ENCODE results near the gene ADARB2.

The ADARB2 gene

GRCh38 chr10:1782841-1783240, 45.5 kb upstream of the ADARB2 start:
- CTCF ChIA-PET, result no interaction called here
- H3K36me3 ChIP-seq (ENCODE audit: control insufficient read depth in 2 of 2, insufficient read depth in 1 of 2, low read length in 2 of 2), result no peaks in the 10 kb centered on the region
- POLR2A ChIA-PET, result no interaction called here
- no peaks in the 10 kb centered on the region for H3K9me3 ChIP-seq (ENCODE audit: control insufficient read depth, insufficient read depth, low read depth, low read length)
- no peak overlapping the region for H3K4me3 ChIP-seq (ENCODE audit: low read depth, low read length)
- TF ChIP-seq GLI2 (tag by site-specific recombination; IDR thresholded peaks at IDR 0.05; ENCODE audit: borderline replicate concordance, low read depth) (no peak), FEZF1 (tag by site-specific recombination; IDR thresholded peaks at IDR 0.05) (no peak), ZBTB7A (tag by site-specific recombination; IDR thresholded peaks at IDR 0.05; ENCODE audit: low read depth) (no peak), ZNF660 (tag by site-specific recombination; IDR thresholded peaks at IDR 0.05) (no peak)
- TF ChIP-seq, protein P1, sequence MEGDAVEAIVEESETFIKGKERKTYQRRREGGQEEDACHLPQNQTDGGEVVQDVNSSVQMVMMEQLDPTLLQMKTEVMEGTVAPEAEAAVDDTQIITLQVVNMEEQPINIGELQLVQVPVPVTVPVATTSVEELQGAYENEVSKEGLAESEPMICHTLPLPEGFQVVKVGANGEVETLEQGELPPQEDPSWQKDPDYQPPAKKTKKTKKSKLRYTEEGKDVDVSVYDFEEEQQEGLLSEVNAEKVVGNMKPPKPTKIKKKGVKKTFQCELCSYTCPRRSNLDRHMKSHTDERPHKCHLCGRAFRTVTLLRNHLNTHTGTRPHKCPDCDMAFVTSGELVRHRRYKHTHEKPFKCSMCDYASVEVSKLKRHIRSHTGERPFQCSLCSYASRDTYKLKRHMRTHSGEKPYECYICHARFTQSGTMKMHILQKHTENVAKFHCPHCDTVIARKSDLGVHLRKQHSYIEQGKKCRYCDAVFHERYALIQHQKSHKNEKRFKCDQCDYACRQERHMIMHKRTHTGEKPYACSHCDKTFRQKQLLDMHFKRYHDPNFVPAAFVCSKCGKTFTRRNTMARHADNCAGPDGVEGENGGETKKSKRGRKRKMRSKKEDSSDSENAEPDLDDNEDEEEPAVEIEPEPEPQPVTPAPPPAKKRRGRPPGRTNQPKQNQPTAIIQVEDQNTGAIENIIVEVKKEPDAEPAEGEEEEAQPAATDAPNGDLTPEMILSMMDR (tag by site-specific recombination; IDR thresholded peaks at IDR 0.05), result no peak
- no peak overlapping the region for H3K27ac ChIP-seq (ENCODE audit: extremely low read depth, low read depth, low read length)
- no peaks in the 10 kb centered on the region for H3K4me1 ChIP-seq (ENCODE audit: control insufficient read depth, insufficient read depth, low read length)

DNA sequence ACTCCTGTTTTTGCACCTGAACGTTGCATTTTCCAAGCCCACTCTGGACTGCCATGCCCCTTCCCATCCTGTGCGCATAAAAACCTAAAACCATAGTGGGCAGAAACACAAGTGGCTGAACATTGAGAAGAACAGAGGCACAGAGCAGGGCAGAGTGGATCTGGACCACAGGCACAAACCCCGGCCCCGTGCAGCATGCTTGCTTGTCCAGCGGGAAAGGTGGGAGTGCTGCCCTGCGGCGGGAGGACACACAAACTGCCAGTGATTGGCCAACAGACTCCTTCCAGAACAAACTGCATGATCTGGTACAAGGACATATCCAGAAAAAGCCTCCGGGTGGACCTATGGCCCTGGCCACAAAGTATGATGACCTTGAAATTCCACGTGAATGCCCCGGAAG, 42.5 kb upstream of the ADARB2 start:
- Histone ChIP-seq H3K4me3 (ENCODE audit: low read depth, low read length) (no peak overlapping the region), H3K27ac (ENCODE audit: extremely low read depth, low read depth, low read length) (no peak overlapping the region), H3K36me3 (ENCODE audit: control insufficient read depth in 2 of 2, insufficient read depth in 1 of 2, low read length in 2 of 2) (no peaks in the 10 kb centered on the region), H3K4me1 (ENCODE audit: control insufficient read depth, insufficient read depth, low read length) (no peaks in the 10 kb centered on the region), H3K9me3 (ENCODE audit: control insufficient read depth, insufficient read depth, low read depth, low read length) (no peaks in the 10 kb centered on the region)
- TF ChIP-seq ZNF623 (tag by site-specific recombination; IDR thresholded peaks at IDR 0.05) (no peak), ZNF37A (tag by site-specific recombination; IDR thresholded peaks at IDR 0.05) (no peak), ZNF138 (tag by site-specific recombination; IDR thresholded peaks at IDR 0.05; ENCODE audit: borderline replicate concordance) (no peak), ZNF555 (tag by site-specific recombination; conservative IDR thresholded peaks at IDR 0.05) (no peak), ZNF843 (tag by site-specific recombination; IDR thresholded peaks at IDR 0.05) (no peak), FEZF1 (tag by site-specific recombination; IDR thresholded peaks at IDR 0.05) (no peak), RBAK (tag by site-specific recombination; IDR thresholded peaks at IDR 0.05) (no peak), ZNF140 (tag by site-specific recombination; IDR thresholded peaks at IDR 0.05) (no peak), ZNF707 (tag by site-specific recombination; IDR thresholded peaks at IDR 0.05) (no peak), ZSCAN5A (tag by site-specific recombination; IDR thresholded peaks at IDR 0.05) (no peak), ZXDB (tag by site-specific recombination; IDR thresholded peaks at IDR 0.05) (no peak), PRDM10 (tag by site-specific recombination; IDR thresholded peaks at IDR 0.05) (no peak), KLF10 (tag by site-specific recombination; IDR thresholded peaks at IDR 0.05) (no peak), IKZF3 (tag by site-specific recombination; IDR thresholded peaks at IDR 0.05) (no peak)
- TF ChIP-seq, protein P2, sequence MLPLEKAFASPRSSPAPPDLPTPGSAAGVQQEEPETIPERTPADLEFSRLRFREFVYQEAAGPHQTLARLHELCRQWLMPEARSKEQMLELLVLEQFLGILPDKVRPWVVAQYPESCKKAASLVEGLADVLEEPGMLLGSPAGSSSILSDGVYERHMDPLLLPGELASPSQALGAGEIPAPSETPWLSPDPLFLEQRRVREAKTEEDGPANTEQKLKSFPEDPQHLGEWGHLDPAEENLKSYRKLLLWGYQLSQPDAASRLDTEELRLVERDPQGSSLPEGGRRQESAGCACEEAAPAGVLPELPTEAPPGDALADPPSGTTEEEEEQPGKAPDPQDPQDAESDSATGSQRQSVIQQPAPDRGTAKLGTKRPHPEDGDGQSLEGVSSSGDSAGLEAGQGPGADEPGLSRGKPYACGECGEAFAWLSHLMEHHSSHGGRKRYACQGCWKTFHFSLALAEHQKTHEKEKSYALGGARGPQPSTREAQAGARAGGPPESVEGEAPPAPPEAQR (tag by site-specific recombination; IDR thresholded peaks at IDR 0.05), result no peak
- ChIA-PET CTCF (interaction anchor here (0.7 kb wide), 1 partner anchor 25 kb away, joined by 3 read pairs; no protein-coding TSS in a partner anchor), POLR2A (no interaction called here)
